LNCAP (cell line): ENCODE data around the gene BLM.

Source experiments
- CTCF ChIP-seq: fragments of 450-650 bp; IDR thresholded peaks from 2 replicates; pipeline ENCODE4 v1.5.1; 2017; ENCODE audit warnings: mild to moderate bottlenecking

Gene BLM

GRCh38 chr15:90690585-90690984 lies 26.6 kb upstream of the BLM start:
- TF ChIP-seq CTCF, result no peak

- TF ChIP-seq CTCF, result no peak
Observed at GRCh38 chr15:90691369-90691768, 25.8 kb upstream of the BLM start.

- TF ChIP-seq CTCF, result no peak
Observed at GRCh38 chr15:90691982-90692773, 25.0 kb upstream of the BLM start.

GRCh38 chr15:90694987-90695386 lies 22.2 kb upstream of the BLM start:
- TF ChIP-seq CTCF, result no peak

GRCh38 chr15:90697175-90697574 lies 20.0 kb upstream of the BLM start:
- no peak for TF ChIP-seq CTCF

GRCh38 chr15:90698629-90699028 lies 18.5 kb upstream of the BLM start:
- TF ChIP-seq CTCF, result no peak

GRCh38 chr15:90701048-90701447 lies 16.1 kb upstream of the BLM start:
- TF ChIP-seq CTCF, result no peak
